A673 (cell line): Measurements from ENCODE around the gene PXDN.

Source experiments
- CTCF ChIP-seq: fragments of 300-800, 200-600 bp; sonication (generic); conservative IDR thresholded peaks from 2 replicates; pipeline ENCODE4 v1.5.1; 2017; ENCODE audit warnings: low read depth, mild to moderate bottlenecking, antibody characterized with exemption, low read length, moderate library complexity, mixed read lengths
- EZH2 ChIP-seq: fragments of 200-600 bp; sonication (generic); IDR thresholded peaks from 2 replicates; pipeline ENCODE4 v1.6.1; 2017; ENCODE audit warnings: borderline replicate concordance, low read depth, mild to moderate bottlenecking, mixed read lengths, antibody characterized with exemption, low read length; ENCODE audit not compliant: poor library complexity, severe bottlenecking

GRCh38 chr2:1595274-1595673 lies 149.0 kb downstream of the PXDN start:
- TF ChIP-seq CTCF (no peak), EZH2 (no peak)
